Right lobe of liver (tissue), 6 donors: Measurements from ENCODE around the gene SPNS2. TPM values are rescaled to one million over a fixed set of nuclear protein-coding genes. Genes with fewer than 3 reads are reported as not detected.
A peak's percentile ranks its signal among the peaks of the same experiment; 100 is the strongest.

Source experiments
- ATAC-seq, 4 donors: fragments of 200-7000 bp; cut with Tn5 transposase; one replicate each; pipeline ENCODE4 v1.9.1; 2020; ENCODE audit warnings: mild to moderate bottlenecking in 4 of 4, moderate library complexity in 4 of 4
- DNase-seq, 3 donors: peaks; one replicate each; pipeline ENCODE4 v3.0.0-alpha.2; 2020
- H3K27ac ChIP-seq, 3 donors: fragments of 200-600 bp; one replicate each; pipeline ENCODE4 v1.8.0; 2022
- H3K27me3 ChIP-seq, 2 donors: fragments of 200-600 bp; one replicate each; pipeline ENCODE4 v1.8.0; 2022
- H3K36me3 ChIP-seq, 4 donors: fragments of 200-600 bp; sonication (generic) in 1 of 4; one replicate each; pipeline versions ENCODE4 v1.5.1 to v1.8.0; 2017 to 2022; ENCODE audit warnings: control low read depth in 1 of 4
- H3K4me1 ChIP-seq, 4 donors: fragments of 200-600 bp; sonication (generic) in 1 of 4; one replicate each; pipeline versions ENCODE4 v1.5.1 to v1.8.0; 2017 to 2022; ENCODE audit warnings: control low read depth in 1 of 4
- H3K4me3 ChIP-seq, 3 donors: fragments of 200-600 bp; one replicate each; pipeline ENCODE4 v1.8.0; 2022
- H3K9me3 ChIP-seq, 4 donors: fragments of 200-600 bp; sonication (generic) in 1 of 4; one replicate each; pipeline versions ENCODE4 v1.5.1 to v1.8.0; 2017 to 2022; ENCODE audit warnings: control low read depth in 1 of 4
- POLR2A ChIP-seq: fragments of 450-650 bp; IDR thresholded peaks from one replicate; pipeline ENCODE4 v1.6.1; 2017; ENCODE audit warnings: antibody characterized with exemption, mild to moderate bottlenecking
- WGBS: methylation state at CpG from one replicate; pipeline ENCODE4 v1.1.6; 2018; ENCODE audit warnings: low coverage, low lambda C conversion rate; ENCODE audit not compliant: insufficient coverage; ENCODE audit errors: missing lambda C conversion rate; 5-methylcytosine and 5-hydroxymethylcytosine counted together
- intact Hi-C, 2 donors: fragments of 100-400 bp; cut with DNase I; formaldehyde crosslinking; loops; one replicate each; pipeline versions ENCODE4 v1.11.2 to v1.14.1; 2022
- total RNA-seq, 6 experiments: library from RNA; depleted of rRNA in 2 of 6; stranded (reverse); fragments of >200 nt in 2 of 6; fragmentation: NEBNext Ultra II Directional in 3 of 6; extraction: Animal tissue kit (Norgen Biotek cat#: 25700) in 3 of 6; gene quantifications; one replicate each; pipeline versions ENCODE4 v1.1.0 to v1.2.4, GENCODE V29; 2016 to 2023
- TF ChIP-seq, protein P1 (sequence below), 4 donors: fragments of 200-600 bp in 3 of 4; fragments of 450-650 bp in 1 of 4; IDR thresholded peaks; one replicate each; pipeline versions ENCODE4 v1.5.1 to v1.8.0; 2016 to 2022; ENCODE audit warnings: antibody characterized with exemption in 4 of 4, mild to moderate bottlenecking in 2 of 4
- donor health status: DM: no; HTN: yes; CAD: no.
- donor health status: DM: no; HTN: no; CAD: no.
- donor health status: DM: no; HTN: no; CAD: no.
- donor health status: DM: no; HTN: yes; CAD: no.
- donor health status: DM: no; HTN: yes; CAD: no.

SPNS2 gene
- total RNA-seq, 6 experiments from 2014 or later: 3.0 to 12.4 (median 7.3) TPM

DNA sequence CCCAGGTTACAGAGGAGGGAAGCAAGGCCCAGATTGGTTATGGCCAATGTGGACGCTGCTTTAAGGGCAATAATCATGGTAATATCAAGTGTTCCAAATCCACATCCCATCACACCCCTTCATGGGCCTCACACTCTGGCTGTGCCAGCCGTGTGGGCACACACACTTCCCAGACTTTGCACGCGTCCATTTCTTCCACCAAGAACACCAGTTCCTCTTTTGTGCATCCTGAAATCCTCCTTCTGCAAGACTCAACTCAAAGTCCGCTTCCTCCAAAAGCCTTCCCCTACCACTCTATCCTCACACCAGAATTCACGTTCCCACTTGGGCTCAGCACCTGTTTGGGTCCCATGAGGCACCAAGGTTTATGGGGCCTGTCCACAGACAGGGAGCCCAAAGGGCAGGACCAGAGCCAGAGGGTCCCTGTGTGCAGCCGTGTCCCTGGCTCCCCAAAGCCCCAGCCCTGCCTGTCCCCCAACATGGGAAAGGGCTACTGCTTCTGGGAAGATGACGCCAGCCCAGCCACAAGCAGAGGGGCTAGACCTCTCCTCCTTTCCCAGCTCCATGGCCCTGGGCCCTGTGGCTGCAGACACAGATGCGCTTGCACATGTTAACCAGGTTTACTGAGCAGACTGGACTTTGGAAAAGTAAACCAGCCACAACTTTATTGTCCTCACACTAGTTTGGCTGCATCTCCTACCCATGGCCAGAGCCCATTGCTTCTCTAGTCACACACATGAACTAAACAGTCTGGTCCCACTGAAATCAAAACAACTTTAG, 44.7 kb upstream of the SPNS2 start:
- Histone ChIP-seq H3K27ac (peak overlapping the region in 1 of 3 donors; percentile 49), H3K4me3 (no peak overlapping the region), H3K4me1 (peaks cover 0 to 11% (median 2%) of the 10 kb centered on the region in 4 donors), H3K27me3 (no peaks in the 10 kb centered on the region), H3K9me3 (no peaks in the 10 kb centered on the region), H3K36me3 (no peaks in the 10 kb centered on the region)
- ATAC-seq (peak; percentile 93 to 97 (median 96)), DNase-seq (peak; percentile 46 to 79 (median 72))
- intact Hi-C loops: no loop called here
- 59% methylated on average over 6 of the region's 9 CpGs for WGBS
- TF ChIP-seq, protein P1, sequence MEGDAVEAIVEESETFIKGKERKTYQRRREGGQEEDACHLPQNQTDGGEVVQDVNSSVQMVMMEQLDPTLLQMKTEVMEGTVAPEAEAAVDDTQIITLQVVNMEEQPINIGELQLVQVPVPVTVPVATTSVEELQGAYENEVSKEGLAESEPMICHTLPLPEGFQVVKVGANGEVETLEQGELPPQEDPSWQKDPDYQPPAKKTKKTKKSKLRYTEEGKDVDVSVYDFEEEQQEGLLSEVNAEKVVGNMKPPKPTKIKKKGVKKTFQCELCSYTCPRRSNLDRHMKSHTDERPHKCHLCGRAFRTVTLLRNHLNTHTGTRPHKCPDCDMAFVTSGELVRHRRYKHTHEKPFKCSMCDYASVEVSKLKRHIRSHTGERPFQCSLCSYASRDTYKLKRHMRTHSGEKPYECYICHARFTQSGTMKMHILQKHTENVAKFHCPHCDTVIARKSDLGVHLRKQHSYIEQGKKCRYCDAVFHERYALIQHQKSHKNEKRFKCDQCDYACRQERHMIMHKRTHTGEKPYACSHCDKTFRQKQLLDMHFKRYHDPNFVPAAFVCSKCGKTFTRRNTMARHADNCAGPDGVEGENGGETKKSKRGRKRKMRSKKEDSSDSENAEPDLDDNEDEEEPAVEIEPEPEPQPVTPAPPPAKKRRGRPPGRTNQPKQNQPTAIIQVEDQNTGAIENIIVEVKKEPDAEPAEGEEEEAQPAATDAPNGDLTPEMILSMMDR (IDR thresholded peaks at IDR 0.05): no peak
- TF ChIP-seq POLR2A: no peak

DNA sequence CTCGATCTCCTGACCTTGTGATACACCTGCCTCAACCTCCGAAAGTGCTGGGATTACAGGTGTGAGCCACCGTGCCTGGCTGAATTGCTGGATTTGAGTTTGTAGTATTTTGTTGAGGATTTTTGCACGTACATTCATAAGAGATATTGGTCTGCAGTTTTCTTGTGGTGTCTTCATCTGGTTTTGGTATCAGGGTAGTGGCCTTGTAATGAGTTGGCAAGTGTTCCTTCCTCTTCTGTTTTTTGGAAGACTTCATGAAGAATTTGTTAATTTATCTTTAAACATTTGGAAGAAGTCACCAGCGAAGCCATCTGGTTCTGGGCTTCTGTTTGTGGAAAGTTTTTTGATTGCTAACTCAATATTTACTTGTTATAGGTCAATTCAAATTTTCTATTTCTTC, 38.0 kb upstream of the SPNS2 start:
- ATAC-seq (no peak), DNase-seq (no peak)
- TF ChIP-seq, protein P1 (IDR thresholded peaks at IDR 0.05): no peak
- TF ChIP-seq POLR2A: no peak
- Histone ChIP-seq H3K4me3 (no peak overlapping the region), H3K27me3 (no peaks in the 10 kb centered on the region), H3K27ac (no peak overlapping the region), H3K9me3 (no peaks in the 10 kb centered on the region), H3K4me1 (no peaks in the 10 kb centered on the region), H3K36me3 (no peaks in the 10 kb centered on the region)
- 74% methylated on average over 5 of the region's 5 CpGs for WGBS
- intact Hi-C loops: no loop called here

DNA sequence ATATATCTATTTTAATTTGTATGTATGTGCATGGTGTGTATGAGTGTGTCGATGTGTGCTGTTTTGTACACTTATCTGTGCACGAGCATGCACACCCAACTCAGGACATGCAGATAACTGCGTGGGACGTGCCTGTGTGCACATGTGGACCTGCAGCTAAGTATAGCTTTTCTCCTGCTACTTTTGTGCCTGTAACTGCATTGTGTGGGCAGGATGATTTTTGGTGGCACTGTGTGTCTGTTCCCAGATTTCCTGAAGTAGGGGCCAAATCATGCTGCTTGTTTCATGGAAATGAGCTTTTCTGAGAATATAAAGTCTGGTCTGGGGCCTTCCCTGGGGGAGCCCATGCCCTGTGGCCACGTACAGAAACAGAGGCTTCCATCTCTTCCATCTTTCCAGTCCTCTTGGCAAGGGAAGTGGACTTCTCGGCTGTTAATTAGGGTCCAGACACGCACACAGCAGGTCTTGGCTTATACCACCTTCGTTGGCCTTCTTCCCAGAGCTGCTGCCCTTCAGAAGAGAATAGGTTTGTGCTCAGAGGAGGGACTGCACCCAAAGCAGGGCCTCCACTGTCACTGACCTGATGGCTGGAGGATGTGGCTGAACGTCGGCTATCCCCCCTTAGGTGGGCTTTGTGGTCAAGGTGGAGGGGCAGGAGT, 34.7 kb upstream of the SPNS2 start:
- ATAC-seq (no peak), DNase-seq (no peak)
- Histone ChIP-seq H3K36me3 (no peaks in the 10 kb centered on the region), H3K27ac (no peak overlapping the region), H3K4me3 (no peak overlapping the region), H3K27me3 (no peaks in the 10 kb centered on the region), H3K9me3 (no peaks in the 10 kb centered on the region), H3K4me1 (no peaks in the 10 kb centered on the region)
- intact Hi-C loops: no loop called here
- WGBS: 79% methylated on average over 3 of the region's 10 CpGs
- TF ChIP-seq, protein P1 (IDR thresholded peaks at IDR 0.05): no peak
- no peak for TF ChIP-seq POLR2A

DNA sequence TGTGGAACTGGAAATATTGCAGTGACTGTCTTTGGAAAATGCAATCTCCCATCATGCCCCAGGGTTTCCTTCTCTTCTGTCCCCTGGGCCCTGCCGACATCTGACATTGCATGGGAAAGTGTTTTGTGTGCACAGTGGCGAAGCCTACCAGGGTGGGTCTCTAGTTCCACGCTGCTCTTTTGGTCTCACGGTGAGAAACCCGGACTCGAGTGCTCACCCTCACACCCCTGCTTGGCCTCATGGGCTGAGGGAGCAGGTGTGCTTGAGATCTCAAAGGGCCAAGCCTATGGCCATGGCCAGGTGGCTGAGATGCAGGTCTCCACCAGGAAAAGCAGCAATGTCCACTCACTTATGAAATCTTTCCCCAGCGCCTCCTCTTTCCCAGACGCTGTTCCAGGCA, 32.9 kb upstream of the SPNS2 start:
- WGBS: 89% methylated on average over 8 of the region's 8 CpGs
- H3K27me3 ChIP-seq: no peaks in the 10 kb centered on the region

More for the DNA sequence above, 32.9 kb upstream of the SPNS2 start:
- Histone ChIP-seq H3K9me3 (no peaks in the 10 kb centered on the region), H3K36me3 (no peaks in the 10 kb centered on the region), H3K27ac (no peak overlapping the region), H3K4me1 (no peaks in the 10 kb centered on the region), H3K4me3 (no peak overlapping the region)
- intact Hi-C loops: no loop called here
- ATAC-seq: no peak
- TF ChIP-seq, protein P1 (IDR thresholded peaks at IDR 0.05): no peak
- TF ChIP-seq POLR2A: no peak
- no peak for DNase-seq
